H54 (cell line): Measurements from ENCODE around the gene SPEF2.

Source experiments
- DNase-seq: peaks from one replicate; pipeline ENCODE4 v3.0.0; 2011; ENCODE audit warnings: low spot score, mixed read lengths; ENCODE audit not compliant: insufficient read length
- FAIRE-seq: peaks from 3 replicates; lab custom pipeline; 2011; peaks lifted over from hg19 to GRCh38; lab: Jason Lieb, UNC
- POLR2A ChIP-seq: IDR thresholded peaks from 2 replicates; pipeline ENCODE4 v1.6.1; 2011; ENCODE audit warnings: low read depth, mild to moderate bottlenecking, low read length

The SPEF2 gene, protein sequence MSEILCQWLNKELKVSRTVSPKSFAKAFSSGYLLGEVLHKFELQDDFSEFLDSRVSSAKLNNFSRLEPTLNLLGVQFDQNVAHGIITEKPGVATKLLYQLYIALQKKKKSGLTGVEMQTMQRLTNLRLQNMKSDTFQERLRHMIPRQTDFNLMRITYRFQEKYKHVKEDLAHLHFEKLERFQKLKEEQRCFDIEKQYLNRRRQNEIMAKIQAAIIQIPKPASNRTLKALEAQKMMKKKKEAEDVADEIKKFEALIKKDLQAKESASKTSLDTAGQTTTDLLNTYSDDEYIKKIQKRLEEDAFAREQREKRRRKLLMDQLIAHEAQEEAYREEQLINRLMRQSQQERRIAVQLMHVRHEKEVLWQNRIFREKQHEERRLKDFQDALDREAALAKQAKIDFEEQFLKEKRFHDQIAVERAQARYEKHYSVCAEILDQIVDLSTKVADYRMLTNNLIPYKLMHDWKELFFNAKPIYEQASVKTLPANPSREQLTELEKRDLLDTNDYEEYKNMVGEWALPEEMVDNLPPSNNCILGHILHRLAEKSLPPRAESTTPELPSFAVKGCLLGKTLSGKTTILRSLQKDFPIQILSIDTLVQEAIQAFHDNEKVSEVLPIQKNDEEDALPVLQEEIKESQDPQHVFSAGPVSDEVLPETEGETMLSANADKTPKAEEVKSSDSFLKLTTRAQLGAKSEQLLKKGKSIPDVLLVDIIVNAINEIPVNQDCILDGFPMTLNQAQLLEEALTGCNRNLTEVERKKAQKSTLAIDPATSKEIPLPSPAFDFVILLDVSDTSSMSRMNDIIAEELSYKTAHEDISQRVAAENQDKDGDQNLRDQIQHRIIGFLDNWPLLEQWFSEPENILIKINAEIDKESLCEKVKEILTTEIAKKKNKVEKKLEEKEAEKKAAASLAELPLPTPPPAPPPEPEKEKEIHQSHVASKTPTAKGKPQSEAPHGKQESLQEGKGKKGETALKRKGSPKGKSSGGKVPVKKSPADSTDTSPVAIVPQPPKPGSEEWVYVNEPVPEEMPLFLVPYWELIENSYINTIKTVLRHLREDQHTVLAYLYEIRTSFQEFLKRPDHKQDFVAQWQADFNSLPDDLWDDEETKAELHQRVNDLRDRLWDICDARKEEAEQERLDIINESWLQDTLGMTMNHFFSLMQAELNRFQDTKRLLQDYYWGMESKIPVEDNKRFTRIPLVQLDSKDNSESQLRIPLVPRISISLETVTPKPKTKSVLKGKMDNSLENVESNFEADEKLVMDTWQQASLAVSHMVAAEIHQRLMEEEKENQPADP (N-terminal part only)

DNA sequence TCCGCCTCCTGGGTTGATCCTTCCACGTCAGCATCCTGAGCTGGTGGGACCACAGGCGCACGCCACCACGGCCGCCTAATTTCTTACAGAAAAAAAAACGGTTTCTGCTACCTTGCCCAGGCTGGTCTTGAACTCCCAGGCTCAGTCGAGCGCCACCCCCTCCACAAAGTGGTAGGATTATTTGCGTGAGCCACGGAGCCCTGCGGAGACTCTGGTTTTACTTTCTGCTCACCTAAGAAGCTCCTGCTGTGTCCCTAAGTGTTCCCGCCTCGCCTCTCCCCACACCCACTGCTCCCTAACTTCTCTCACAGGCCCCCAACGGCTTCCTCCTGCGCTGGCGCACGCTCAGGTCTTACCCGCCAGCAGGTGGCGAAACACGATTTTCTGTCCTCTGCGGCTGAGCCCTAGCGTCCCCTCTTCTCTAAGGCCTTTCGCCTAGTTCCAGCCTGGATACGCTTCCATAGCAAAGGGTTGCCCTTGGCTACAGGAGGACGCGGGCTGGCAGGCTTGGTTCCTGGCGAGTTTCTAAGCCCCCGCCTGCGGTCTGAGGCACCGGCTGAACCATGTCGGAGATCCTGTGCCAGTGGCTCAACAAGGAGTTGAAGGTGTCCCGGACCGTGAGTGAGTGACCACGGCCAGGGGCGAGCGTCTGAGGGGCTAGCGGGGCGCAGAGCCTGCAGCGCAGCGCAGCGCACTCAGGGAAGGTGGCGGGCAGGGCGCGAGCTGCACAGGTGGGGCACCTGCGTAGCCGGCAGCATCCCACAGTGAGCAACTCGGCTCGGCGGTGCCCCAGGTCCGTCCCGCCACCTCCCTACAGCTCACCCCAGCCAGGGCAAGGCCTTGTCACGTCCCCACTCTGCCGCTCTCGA, at the start of gene SPEF2:
Gene SPEF2 (plus strand): TSS at position 429 of the 869 bp plus-strand sequence. CDS start 135 bp downstream, at position 564.
- TF ChIP-seq POLR2A, result peak; percentile 21; the same call in 1 of the 2 replicates
- DNase-seq (no peak), FAIRE-seq (no peak)

DNA sequence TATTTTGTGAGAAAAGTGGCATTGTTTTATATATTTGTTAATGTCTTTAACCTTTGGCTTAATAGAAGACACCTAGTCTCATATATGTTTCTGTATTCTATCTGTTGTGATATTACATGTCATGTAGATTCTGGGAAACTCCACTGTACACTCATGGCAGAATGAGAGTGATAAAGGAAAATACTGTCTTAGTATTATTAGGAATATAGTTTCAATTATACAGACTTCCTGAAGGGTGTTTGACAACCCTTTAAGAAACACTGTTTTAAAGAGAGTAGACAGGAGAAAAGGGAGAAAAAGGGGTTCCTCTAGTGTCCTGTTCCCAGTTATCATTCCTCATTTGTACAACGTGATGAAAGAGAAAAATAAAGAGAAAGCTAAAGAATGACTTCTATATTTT, 42.1 kb upstream of the SPEF2 start:
- FAIRE-seq, result no peak
- no peak for TF ChIP-seq POLR2A
- DNase-seq, result no peak

DNA sequence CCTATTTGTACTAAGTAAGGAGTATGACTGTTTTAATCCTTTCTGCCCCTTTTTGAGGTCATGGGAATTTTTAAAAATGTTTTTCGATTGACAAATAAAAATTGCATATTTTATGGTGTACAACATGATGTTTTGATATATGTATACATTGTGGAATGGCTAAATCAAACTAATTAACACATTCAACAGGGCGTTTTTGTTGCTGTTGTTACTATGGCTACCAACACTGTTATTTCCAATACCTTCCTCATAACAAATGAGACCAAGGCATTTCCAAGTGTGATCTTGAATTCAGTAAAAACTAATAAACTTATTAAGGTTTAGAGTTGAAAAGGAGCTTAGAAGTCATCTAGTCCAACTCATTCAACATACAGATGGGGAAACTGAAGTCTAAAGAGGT, 30.2 kb upstream of the SPEF2 start:
- TF ChIP-seq POLR2A, result no peak
- DNase-seq (no peak), FAIRE-seq (no peak)

DNA sequence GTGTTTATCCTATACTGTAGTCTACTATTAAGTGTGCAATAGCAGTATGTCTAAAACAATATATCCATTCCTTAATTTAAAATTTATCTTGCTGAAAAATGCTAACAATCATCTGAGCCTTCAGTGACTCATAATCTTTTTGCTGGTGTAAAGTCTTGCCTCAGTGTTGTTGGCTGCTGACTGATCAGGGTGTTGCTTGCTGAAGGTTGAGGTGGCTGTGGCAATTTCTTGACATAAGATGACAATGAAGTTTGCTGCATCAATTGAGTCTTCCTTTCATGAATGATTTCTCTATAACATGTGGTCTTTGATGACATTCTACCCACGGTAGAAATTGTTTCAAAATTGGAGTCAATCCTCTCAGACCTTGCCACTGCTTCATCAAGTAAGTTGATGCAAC, 24.3 kb upstream of the SPEF2 start:
- no peak for FAIRE-seq
- TF ChIP-seq POLR2A, result no peak
- no peak for DNase-seq

DNA sequence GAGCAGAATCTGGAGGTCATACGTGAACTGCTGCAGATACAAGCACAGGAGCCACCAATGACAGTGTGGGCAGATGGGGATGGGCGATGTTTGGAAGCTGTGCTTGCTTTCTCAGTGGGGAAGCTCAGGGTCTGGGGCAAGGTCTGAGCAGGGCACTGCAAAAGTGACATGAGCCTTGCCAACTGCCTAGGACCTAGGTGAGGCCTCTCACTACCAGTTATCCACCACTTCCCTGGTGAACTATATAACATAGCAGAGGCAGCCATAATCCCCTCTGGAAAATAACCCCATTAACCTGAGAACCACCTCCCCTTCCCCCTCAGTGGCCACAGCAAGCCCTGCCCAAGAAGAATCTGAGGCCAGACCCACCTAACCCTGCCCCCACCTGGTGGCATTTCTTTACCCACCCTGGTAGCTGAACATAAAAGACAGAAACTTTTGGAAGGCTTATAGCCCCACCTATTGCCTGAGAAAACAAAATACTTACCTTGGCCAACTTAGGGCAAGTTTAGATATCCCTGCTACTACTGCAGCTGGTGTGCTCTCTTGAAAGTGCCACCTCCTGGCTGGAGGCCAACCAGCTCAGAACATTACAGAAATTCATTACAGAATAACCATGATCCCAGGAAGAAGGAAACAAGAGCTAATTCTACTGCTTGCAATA, 18.8 kb upstream of the SPEF2 start:
- no peak for TF ChIP-seq POLR2A
- no peak for DNase-seq
- FAIRE-seq, result no peak

DNA sequence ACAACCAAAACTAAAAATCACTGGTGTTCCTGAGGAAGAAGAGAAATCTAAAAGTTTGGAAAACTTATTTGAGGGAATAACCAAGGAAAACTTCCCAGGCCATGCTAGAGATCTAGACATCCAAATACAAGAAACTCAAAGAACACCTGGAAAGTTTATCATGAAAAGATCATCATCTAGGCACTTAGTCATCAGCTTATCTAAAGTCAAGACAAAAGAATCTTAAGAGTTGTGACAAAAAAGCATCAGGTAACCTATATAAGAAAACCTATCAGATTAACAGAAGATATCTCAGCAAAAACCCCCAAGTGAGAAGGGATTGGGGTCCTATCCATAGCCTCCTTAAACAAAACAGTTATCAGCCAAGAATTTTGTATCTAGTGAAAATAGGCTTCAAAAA, 17.1 kb upstream of the SPEF2 start:
- DNase-seq, result no peak
- TF ChIP-seq POLR2A, result no peak
- no peak for FAIRE-seq

DNA sequence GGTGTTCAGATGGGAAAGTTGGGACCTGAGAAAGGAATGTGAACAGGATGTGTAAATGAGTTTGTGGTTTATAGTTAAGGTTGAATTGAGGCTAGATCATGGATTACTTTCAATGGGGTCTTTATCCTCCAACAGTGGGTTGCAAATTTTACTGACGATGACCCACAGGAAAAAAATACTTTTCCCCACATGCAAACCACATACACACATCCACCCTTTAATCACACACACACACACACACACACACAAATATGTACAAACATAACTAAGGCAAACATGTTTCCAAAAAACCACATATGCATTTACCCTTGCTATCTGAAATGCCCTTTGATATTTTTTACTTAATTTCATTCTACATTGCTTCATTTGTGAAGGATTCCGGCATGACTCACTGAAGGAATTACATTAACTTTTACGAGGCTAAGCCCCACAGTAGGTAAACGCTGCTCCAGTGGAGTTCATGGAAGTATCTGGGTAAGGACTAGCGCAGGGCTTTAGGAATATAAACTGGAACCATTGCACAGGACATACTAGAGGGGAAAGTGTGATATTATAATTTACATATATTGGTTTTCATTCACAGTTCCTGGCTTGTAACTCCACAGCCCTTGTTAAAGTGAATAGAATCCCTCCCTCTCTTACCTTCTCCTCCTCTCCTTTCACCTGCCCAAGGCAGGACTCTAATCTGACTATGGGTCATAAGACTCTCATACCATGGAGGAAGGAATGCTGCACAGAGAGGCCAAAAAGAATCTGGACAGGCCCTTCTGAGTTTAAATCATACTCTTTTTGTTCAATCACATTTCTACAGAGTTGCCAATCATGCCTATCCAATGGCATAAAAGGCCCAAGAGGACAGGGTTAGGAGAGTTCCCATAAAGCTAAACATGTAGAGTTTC, 8.5 kb upstream of the SPEF2 start:
- no peak for FAIRE-seq
- DNase-seq, result no peak
- TF ChIP-seq POLR2A, result no peak

DNA sequence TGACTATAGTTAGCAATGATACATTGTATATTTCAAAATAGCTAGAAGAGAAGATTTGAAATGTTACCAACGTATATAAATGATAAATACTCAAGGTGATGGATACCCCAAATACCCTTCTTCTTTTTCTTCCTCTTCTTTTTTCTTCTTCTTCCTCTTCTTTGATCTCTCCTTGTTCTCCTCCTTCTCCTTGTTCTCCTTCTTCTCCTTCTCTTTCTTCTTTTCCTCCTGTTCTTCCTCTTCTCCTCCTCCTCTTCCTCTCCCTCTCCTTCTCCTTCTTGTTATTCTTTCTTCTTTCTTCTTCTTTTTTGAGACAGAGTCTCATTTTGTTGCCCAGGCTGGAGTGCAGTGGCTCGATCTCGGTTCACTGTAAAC, 616 bp upstream of the SPEF2 start:
- FAIRE-seq (no peak), DNase-seq (no peak)
- TF ChIP-seq POLR2A, result no peak

DNA sequence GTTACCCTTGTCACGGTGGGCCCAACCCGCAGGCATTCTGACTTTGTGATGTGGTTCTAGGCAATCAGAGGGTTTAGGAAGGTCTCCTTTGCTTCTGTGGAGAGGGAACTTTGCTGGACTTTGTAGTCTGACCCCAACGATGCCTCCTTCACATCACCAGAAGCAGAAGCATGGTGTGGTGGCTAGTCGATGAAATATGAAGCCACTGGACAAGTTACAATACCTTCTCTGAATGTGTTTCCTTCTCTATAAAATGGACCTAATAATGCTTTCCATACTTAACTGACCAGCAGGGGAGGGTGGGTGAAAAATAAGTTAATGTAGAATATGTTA, 607 bp downstream of the SPEF2 start:
- no peak for TF ChIP-seq POLR2A
- FAIRE-seq (no peak), DNase-seq (no peak)

DNA sequence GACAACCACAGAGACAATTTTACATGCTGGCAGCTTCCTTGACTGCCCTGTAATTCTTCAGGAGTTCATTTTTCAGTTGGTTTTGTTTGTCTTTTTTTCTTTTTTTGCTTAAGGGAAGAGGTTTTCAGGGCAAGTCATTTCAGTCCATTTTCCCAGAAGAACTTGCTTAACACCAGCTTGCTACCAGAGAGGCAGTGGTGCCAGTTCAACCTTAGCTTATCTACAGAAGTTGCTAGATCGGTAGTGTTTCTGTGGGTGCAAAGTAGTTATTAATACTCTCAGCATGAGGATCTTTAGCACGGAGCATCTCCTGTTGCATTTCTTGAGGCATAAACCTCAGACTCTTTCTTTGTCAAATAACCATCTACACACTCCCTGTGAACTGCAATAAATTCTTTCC, 1.1 kb downstream of the SPEF2 start:
- no peak for FAIRE-seq
- no peak for DNase-seq
- TF ChIP-seq POLR2A, result no peak

DNA sequence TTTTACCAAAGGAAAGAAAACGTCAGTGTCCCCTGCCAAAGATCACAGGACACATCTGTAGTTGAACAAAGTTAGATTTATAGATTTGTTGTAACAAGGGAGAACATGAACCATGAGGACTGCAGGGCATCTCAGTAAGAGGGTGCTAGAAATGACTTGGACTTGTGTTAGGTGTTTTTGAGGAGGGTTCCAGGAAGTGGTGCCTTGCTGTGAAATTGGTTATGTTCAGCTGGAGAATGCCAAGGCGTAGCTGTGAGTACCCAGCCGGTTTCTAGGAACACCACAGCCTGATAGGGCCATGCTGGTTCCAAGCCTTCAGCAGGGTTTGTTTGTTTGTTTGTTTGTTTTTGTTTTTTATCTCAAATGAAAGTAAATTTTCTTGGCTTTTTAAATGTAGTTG, 5.3 kb downstream of the SPEF2 start:
- TF ChIP-seq POLR2A, result no peak
- DNase-seq (no peak), FAIRE-seq (no peak)

DNA sequence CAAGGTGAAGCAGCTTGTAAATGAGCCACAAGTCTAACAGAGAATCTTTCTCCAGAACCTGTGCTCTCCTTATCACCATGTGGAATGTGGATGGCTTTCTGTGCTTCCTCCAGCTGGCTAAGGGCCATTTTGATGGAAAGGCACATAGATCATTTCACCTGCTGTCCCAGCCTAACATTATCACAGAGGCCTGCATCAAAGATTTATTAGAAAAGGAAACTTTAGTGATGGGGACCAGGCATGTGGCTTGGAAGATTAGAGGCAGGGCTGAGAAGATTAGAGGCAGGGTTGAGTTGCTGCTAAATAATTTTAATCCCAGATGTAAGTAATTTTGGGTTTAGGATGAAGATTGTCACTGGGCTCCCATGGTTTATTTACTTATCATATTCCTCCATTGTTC, 6.3 kb downstream of the SPEF2 start:
- FAIRE-seq, result no peak

More for the DNA sequence above, 6.3 kb downstream of the SPEF2 start:
- DNase-seq, result no peak
- TF ChIP-seq POLR2A, result no peak
